Suprapubic skin (tissue), 4 donors: ENCODE measurements around the gene ADCY3. TPM values are rescaled to one million over a fixed set of nuclear protein-coding genes. Genes with fewer than 3 reads are reported as not detected.
"Not testable (repeated sequence)": the region's sequence is repeated elsewhere in the genome, so short reads cannot be mapped to it uniquely, and the experiment has no call there.

Experiments used
- DNase-seq, 2 donors: peaks; one replicate each; pipeline ENCODE4 v3.0.0-alpha.2; 2019; ENCODE audit warnings: low spot score in 2 of 2
- H3K27ac ChIP-seq: fragments of 200-600 bp; sonication (generic); one replicate; pipeline ENCODE4 v1.5.1; 2019
- H3K27me3 ChIP-seq: fragments of 200-600 bp; sonication (generic); one replicate; pipeline ENCODE4 v1.5.1; 2019
- H3K36me3 ChIP-seq: fragments of 200-600 bp; sonication (generic); one replicate; pipeline ENCODE4 v1.5.1; 2019
- H3K4me1 ChIP-seq: fragments of 200-600 bp; sonication (generic); one replicate; pipeline ENCODE4 v1.5.1; 2019
- H3K4me3 ChIP-seq: fragments of 200-600 bp; sonication (generic); one replicate; pipeline ENCODE4 v1.5.1; 2019; ENCODE audit warnings: mild to moderate bottlenecking
- H3K9me3 ChIP-seq: fragments of 200-600 bp; sonication (generic); one replicate; pipeline ENCODE4 v1.5.1; 2019
- EP300 ChIP-seq: sonication (generic); formaldehyde crosslinking; IDR thresholded peaks from one replicate; pipeline ENCODE4 v1.6.1; 2017; ENCODE audit warnings: antibody characterized with exemption
- POLR2A ChIP-seq, 2 donors: fragments of 450-650 bp; IDR thresholded peaks; one replicate each; pipeline ENCODE4 v1.6.1; 2017; ENCODE audit warnings: antibody characterized with exemption in 2 of 2, mild to moderate bottlenecking in 2 of 2, moderate library complexity in 2 of 2
- POLR2AphosphoS5 ChIP-seq, 3 donors: sonication (generic); formaldehyde crosslinking; IDR thresholded peaks; one replicate each; pipeline ENCODE4 v1.6.1; 2017; ENCODE audit warnings: antibody characterized with exemption in 3 of 3
- WGBS: methylation state at CpG from one replicate; pipeline ENCODE4 v1.1.5; 2018; 5-methylcytosine and 5-hydroxymethylcytosine counted together
- total RNA-seq, 4 donors: library from RNA; depleted of rRNA; stranded (reverse); fragments of >200 nt; gene quantifications; one replicate each; pipeline ENCODE4 v1.1.0, GENCODE V29; 2016
- TF ChIP-seq, protein P1 (sequence below), 2 donors: fragments of 200-600 bp in 1 of 2; fragments of 450-650 bp in 1 of 2; sonication (generic) in 1 of 2; IDR thresholded peaks; one replicate each; pipeline ENCODE4 v1.5.1; 2016 to 2019; ENCODE audit warnings: antibody characterized with exemption in 2 of 2, mild to moderate bottlenecking in 1 of 2, moderate library complexity in 1 of 2

The ADCY3 gene
- total RNA-seq, 4 donors from 2014 or later, result 45.2 to 108 (median 66.9) TPM

DNA sequence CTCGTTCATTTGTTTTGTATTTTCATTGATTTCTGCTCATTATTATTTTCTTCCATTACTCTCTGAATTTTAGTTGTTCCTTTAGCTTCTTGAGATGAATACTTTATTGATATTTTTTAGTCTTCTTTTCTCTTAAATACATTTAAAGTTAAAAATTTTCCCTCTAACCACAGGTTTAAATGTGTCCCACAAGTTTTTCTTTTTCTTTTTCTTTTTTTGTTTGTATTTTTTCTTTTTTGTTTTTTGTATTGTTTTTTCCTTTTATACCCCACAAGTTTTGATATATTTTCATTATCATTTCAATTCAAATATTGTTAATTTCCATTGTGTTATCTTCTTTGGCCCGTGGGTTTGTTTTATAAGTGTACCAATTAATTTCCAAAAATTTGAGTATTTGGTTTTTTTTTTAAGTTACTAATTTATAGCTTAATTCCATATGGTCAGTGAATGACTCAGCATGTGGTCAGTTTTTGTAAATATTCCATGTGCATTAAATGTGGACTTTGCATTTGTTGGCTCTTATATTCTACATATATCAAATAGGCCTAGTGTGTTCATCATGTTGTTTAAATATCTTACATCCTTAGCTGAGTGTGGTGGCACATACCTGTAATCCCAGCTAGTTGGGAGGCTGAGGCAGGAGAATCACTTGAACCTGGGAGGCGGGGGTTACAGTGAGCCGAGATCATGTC lies 110.6 kb downstream of the ADCY3 start:
- 86% methylated on average over 4 of the region's 4 CpGs for WGBS
- peaks cover 3% of the 10 kb centered on the region for H3K36me3 ChIP-seq
- TF ChIP-seq POLR2AphosphoS5 (IDR thresholded peaks at IDR 0.05) (no peak), EP300 (no peak), POLR2A (IDR thresholded peaks at IDR 0.05) (no peak)
- TF ChIP-seq, protein P1, sequence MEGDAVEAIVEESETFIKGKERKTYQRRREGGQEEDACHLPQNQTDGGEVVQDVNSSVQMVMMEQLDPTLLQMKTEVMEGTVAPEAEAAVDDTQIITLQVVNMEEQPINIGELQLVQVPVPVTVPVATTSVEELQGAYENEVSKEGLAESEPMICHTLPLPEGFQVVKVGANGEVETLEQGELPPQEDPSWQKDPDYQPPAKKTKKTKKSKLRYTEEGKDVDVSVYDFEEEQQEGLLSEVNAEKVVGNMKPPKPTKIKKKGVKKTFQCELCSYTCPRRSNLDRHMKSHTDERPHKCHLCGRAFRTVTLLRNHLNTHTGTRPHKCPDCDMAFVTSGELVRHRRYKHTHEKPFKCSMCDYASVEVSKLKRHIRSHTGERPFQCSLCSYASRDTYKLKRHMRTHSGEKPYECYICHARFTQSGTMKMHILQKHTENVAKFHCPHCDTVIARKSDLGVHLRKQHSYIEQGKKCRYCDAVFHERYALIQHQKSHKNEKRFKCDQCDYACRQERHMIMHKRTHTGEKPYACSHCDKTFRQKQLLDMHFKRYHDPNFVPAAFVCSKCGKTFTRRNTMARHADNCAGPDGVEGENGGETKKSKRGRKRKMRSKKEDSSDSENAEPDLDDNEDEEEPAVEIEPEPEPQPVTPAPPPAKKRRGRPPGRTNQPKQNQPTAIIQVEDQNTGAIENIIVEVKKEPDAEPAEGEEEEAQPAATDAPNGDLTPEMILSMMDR (IDR thresholded peaks at IDR 0.05), result no peak
- no peaks in the 10 kb centered on the region for H3K4me1 ChIP-seq
- no peak overlapping the region for H3K4me3 ChIP-seq
- H3K27ac ChIP-seq, result no peak overlapping the region
- no peak for DNase-seq
- H3K27me3 ChIP-seq, result no peaks in the 10 kb centered on the region
- no peaks in the 10 kb centered on the region for H3K9me3 ChIP-seq

DNA sequence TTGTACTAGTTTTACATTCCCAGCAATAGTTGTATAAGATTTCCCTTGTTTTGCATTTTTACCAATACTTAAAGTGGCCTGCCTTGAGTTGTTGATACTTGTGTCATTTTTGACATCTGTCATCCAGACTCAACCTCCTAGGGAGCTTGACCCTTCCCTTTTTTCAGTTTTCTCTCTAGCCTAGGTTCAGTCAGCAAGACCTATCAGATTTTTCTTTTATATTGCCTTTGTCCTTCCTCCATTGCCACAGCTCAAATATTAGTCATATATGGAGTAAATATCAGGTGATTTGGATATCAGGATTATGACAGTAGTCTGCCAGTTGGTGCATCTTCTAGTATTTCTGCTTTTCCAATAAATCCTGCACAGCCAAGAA lies 113.4 kb downstream of the ADCY3 start:
- Histone ChIP-seq H3K27me3 (no peaks in the 10 kb centered on the region), H3K4me1 (no peaks in the 10 kb centered on the region), H3K4me3 (no peak overlapping the region), H3K9me3 (no peaks in the 10 kb centered on the region), H3K27ac (no peak overlapping the region), H3K36me3 (peaks cover 3% of the 10 kb centered on the region)
- TF ChIP-seq POLR2A (IDR thresholded peaks at IDR 0.05) (no peak), POLR2AphosphoS5 (IDR thresholded peaks at IDR 0.05) (no peak), EP300 (no peak)
- TF ChIP-seq, protein P1 (IDR thresholded peaks at IDR 0.05), result no peak
- no peak for DNase-seq

DNA sequence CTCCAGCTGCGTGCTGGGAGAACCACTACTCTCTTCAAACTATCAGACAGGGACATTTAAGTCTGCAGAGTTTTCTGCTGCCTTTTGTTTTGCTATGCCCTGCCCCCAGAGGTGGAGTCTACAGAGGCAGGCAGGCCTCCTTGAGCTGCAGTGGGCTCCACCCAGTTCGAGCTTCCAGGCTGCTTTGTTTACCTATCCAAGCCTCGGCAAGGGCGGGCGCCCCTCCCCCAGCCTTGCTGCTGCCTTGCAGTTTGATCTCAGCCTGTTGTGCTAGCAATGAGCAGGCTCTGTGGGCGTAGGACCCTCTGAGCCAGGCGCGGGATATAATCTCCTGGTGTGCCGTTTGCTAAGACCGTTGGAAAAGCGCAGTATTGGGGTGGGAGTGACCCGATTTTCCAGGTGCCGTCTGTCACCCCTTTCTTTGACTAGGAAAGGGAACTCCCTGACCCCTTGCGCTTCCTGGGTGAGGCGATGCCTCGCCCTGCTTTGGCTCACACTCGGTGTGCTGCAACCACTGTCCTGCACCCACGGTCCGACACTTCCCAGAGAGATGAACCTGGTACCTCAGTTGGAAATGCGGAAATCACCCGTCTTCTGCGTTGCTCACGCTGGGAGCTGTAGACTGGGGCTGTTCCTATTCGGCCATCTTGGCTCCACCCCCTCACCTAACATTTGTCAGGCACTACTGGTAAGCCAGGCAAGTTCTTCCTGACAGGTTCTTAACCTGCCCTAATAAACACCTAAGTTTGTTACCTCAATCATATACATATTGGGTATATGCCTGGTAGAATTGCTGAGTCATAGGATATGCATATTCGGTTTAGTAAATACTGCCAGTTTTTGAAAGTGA lies 114.0 kb downstream of the ADCY3 start:
- not testable (repeated sequence) for DNase-seq, H3K27me3 ChIP-seq, H3K9me3 ChIP-seq, H3K36me3 ChIP-seq, H3K4me3 ChIP-seq, H3K4me1 ChIP-seq, H3K27ac ChIP-seq
- 90% methylated on average over 20 of the region's 25 CpGs for WGBS

DNA sequence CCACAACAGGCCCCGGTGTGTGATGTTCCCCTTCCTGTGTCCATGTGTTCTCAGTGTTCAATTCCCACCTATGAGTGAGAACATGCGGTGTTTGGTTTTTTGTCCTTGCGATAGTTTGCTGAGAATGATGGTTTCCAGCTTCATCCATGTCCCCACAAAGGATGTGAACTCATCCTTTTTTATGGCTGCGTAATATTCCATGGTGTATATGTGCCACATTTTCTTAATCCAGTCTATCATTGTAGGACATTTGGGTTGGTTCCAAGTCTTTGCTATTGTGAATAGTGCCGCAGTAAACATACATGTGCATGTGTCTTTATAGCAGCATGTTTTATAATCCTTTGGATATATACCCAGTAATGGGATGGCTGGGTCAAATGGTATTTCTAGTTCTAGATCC lies 119.5 kb downstream of the ADCY3 start:
- H3K27me3 ChIP-seq, DNase-seq, H3K27ac ChIP-seq, H3K36me3 ChIP-seq, H3K4me3 ChIP-seq, H3K9me3 ChIP-seq, H3K4me1 ChIP-seq: not testable (repeated sequence)
- 97% methylated on average over 5 of the region's 5 CpGs for WGBS

DNA sequence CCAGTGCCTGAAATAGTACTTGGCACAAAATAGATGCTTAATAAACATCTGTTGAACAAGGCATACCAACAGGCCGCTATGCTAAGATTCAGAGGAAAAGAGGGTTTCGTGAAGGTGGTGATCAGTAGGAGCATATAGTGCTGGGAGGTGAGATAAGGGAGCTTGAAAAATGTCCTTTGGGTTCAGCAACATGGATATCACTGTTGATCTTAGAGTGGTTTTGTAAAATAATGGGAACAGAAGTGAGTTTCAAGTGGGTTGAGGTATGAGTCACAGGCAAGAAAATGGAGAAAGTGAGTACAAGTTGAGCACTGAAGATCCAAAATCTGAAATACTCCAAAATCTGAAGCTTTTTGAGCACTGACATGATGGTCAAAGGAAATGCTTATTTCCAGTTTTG lies 122.4 kb downstream of the ADCY3 start:
- Histone ChIP-seq H3K4me1 (peaks cover 7% of the 10 kb centered on the region), H3K36me3 (peaks cover 5% of the 10 kb centered on the region), H3K27ac (no peak overlapping the region), H3K9me3 (no peaks in the 10 kb centered on the region), H3K4me3 (no peak overlapping the region), H3K27me3 (no peaks in the 10 kb centered on the region)
- no peak for TF ChIP-seq POLR2A (IDR thresholded peaks at IDR 0.05)
- TF ChIP-seq EP300, result no peak
- TF ChIP-seq, protein P1 (IDR thresholded peaks at IDR 0.05), result no peak
- TF ChIP-seq POLR2AphosphoS5 (IDR thresholded peaks at IDR 0.05), result no peak
- 94% methylated on average over 2 of the region's 2 CpGs for WGBS
- no peak for DNase-seq

DNA sequence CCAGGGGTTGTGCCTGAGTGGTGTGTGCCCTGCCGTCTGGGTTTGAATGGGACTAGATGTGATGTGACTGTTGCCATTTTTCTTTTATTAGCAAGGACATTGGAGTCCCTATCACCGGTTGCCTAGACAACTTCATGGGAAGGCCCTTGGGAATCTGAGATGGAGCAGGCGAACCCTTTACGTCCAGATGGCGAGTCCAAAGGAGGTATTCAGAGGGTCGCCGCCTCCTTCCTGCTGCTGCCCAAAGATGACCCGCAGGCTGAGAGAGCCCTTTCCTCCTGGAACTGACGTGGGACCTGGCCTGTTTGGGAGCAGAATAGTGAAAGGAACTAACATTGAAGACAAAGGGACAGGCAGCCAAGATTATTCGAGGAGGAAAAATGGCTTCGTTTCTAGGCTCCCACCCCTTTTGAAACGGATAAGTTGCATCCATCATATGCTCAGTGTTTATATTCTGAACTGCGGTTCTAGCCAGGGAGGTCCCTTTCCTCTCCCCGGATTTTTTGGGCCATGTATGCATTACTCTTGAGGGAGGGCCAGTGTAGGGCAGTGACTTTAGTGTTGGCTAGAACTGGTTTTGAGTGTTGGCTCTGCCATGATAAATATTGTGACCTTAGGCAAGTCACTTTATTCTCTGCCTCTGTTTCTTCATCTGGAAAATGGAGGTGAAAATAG lies 126.1 kb downstream of the ADCY3 start:
- no peak for DNase-seq
- Histone ChIP-seq H3K27me3 (no peaks in the 10 kb centered on the region), H3K4me3 (peak overlapping the region; percentile 79), H3K27ac (no peak overlapping the region), H3K4me1 (peaks cover 20% of the 10 kb centered on the region), H3K9me3 (no peaks in the 10 kb centered on the region), H3K36me3 (peaks cover 3% of the 10 kb centered on the region)
- WGBS, result 3% methylated on average over 13 of the region's 14 CpGs
- TF ChIP-seq, protein P1 (IDR thresholded peaks at IDR 0.05), result no peak
- TF ChIP-seq POLR2AphosphoS5 (IDR thresholded peaks at IDR 0.05), result no peak
- no peak for TF ChIP-seq POLR2A (IDR thresholded peaks at IDR 0.05)
- no peak for TF ChIP-seq EP300
